Calu3 (cell line): ENCODE data around the gene IL22RA1. TPM values are rescaled to one million over a fixed set of nuclear protein-coding genes. Genes with fewer than 3 reads are reported as not detected.

Experiments
- BruUV-seq: library from RNA; stranded (reverse); fragments of 400-500 nt; replicated peaks from 2 replicates; lab custom pipeline; 2021; lab: Mats Ljungman, UMichigan
- CTCF ChIA-PET: fragments of 300-600 bp; sonication (Branson Sonifier 250); formaldehyde crosslinking; loops from one replicate; lab custom pipeline; 2022; ENCODE audit warnings: antibody characterized with exemption; lab: Charles Lee
- DNase-seq: peaks from one replicate; pipeline ENCODE4 v3.0.0; 2022
- H3K27ac Mint-ChIP-seq: one replicate; pipeline ENCODE4 v1.8.0; 2022; ENCODE audit warnings: mixed read lengths; ENCODE audit not compliant: unreplicated experiment
- H3K27me3 Mint-ChIP-seq: one replicate; pipeline ENCODE4 v1.8.0; 2022; ENCODE audit warnings: mixed read lengths; ENCODE audit not compliant: unreplicated experiment
- H3K36me3 Mint-ChIP-seq: one replicate; pipeline ENCODE4 v1.8.0; 2022; ENCODE audit warnings: mild to moderate bottlenecking, moderate library complexity, mixed read lengths; ENCODE audit not compliant: insufficient read depth, unreplicated experiment
- H3K4me1 Mint-ChIP-seq: one replicate; pipeline ENCODE4 v1.8.0; 2022; ENCODE audit warnings: mild to moderate bottlenecking, low read depth, mixed read lengths; ENCODE audit not compliant: unreplicated experiment
- H3K4me3 Mint-ChIP-seq: one replicate; pipeline ENCODE4 v1.8.0; 2022; ENCODE audit warnings: mild to moderate bottlenecking, low read depth, moderate library complexity, mixed read lengths; ENCODE audit not compliant: unreplicated experiment
- H3K9me3 Mint-ChIP-seq: one replicate; pipeline ENCODE4 v1.8.0; 2022; ENCODE audit warnings: low read depth, mixed read lengths; ENCODE audit not compliant: unreplicated experiment
- CTCF ChIP-seq: fragments of 200-600 bp; IDR thresholded peaks from one replicate; pipeline ENCODE4 v1.8.0; 2022; ENCODE audit warnings: antibody characterized with exemption; ENCODE audit not compliant: unreplicated experiment
- intact Hi-C: fragments of 100-400 bp; cut with micrococcal nuclease; formaldehyde crosslinking; loops from one replicate; pipeline ENCODE4 v1.10.0; 2022; ENCODE audit not compliant: unreplicated experiment
- total RNA-seq: library from RNA; stranded (reverse); gene quantifications from 2 replicates; pipeline ENCODE4 v1.2.3, GENCODE V29; 2022

IL22RA1 gene
- total RNA-seq, 1 experiment from 2014 or later, result 1.3 TPM

GRCh38 chr1:24185076-24185475 is 42.1 kb upstream of the IL22RA1 start:
- no peak overlapping the region for H3K27ac Mint-ChIP-seq
- no peaks in the 10 kb centered on the region for H3K9me3 Mint-ChIP-seq
- CTCF ChIA-PET, result interaction anchor here (0.7 kb wide), 1 partner anchor 35 kb away, joined by 4 read pairs; no protein-coding TSS in a partner anchor
- intact Hi-C loops, result no loop called here
- no peaks in the 10 kb centered on the region for H3K27me3 Mint-ChIP-seq
- no peak for TF ChIP-seq CTCF
- H3K4me1 Mint-ChIP-seq, result peaks cover 17% of the 10 kb centered on the region
- DNase-seq, result no peak
- no peak overlapping the region for H3K4me3 Mint-ChIP-seq
- H3K36me3 Mint-ChIP-seq, result peaks cover 6% of the 10 kb centered on the region
- BruUV-seq, result no TSS peak

- no peaks in the 10 kb centered on the region for H3K36me3 Mint-ChIP-seq
- BruUV-seq, result no TSS peak
- H3K4me3 Mint-ChIP-seq, result no peak overlapping the region
- intact Hi-C loops, result no loop called here
- peaks cover 8% of the 10 kb centered on the region for H3K4me1 Mint-ChIP-seq
- DNase-seq, result no peak
- no peaks in the 10 kb centered on the region for H3K9me3 Mint-ChIP-seq
- H3K27ac Mint-ChIP-seq, result no peak overlapping the region
- no peak for TF ChIP-seq CTCF
- H3K27me3 Mint-ChIP-seq, result no peaks in the 10 kb centered on the region
- CTCF ChIA-PET, result no interaction called here
These were observed 39.1 kb upstream of the IL22RA1 start for GRCh38 chr1:24182061-24182460.

- TF ChIP-seq CTCF, result no peak
- H3K27ac Mint-ChIP-seq, result no peak overlapping the region
- no peak overlapping the region for H3K4me3 Mint-ChIP-seq
- no peaks in the 10 kb centered on the region for H3K9me3 Mint-ChIP-seq
- H3K27me3 Mint-ChIP-seq, result no peaks in the 10 kb centered on the region
- CTCF ChIA-PET, result no interaction called here
- peaks cover 8% of the 10 kb centered on the region for H3K4me1 Mint-ChIP-seq
- DNase-seq, result no peak
- no TSS peak for BruUV-seq
- no peaks in the 10 kb centered on the region for H3K36me3 Mint-ChIP-seq
- intact Hi-C loops, result no loop called here
These were observed 38.7 kb upstream of the IL22RA1 start for GRCh38 chr1:24181619-24182018.

GRCh38 chr1:24180676-24181075 is 37.7 kb upstream of the IL22RA1 start:
- Mint-ChIP-seq H3K4me1 (peaks cover 8% of the 10 kb centered on the region), H3K4me3 (no peak overlapping the region), H3K36me3 (no peaks in the 10 kb centered on the region), H3K27ac (no peak overlapping the region), H3K9me3 (no peaks in the 10 kb centered on the region), H3K27me3 (no peaks in the 10 kb centered on the region)
- no TSS peak for BruUV-seq
- no peak for DNase-seq
- CTCF ChIA-PET, result interaction anchor here (0.6 kb wide), 1 partner anchor 72 kb away, joined by 4 read pairs; no protein-coding TSS in a partner anchor
- intact Hi-C loops, result no loop called here
- TF ChIP-seq CTCF, result no peak
